Gastroesophageal sphincter (tissue), 4 donors: ENCODE measurements around the gene ACAD10. TPM values are rescaled to one million over a fixed set of nuclear protein-coding genes. Genes with fewer than 3 reads are reported as not detected.

Source experiments
- ATAC-seq: fragments of 150-250 bp; one replicate; pipeline ENCODE4 v1.9.1; 2016; ENCODE audit warnings: mild to moderate bottlenecking, moderate library complexity
- H3K27ac ChIP-seq, 4 donors: fragments of 200-600 bp; sonication (generic) in 3 of 4; 1 replicate in 3 of 4; 2 replicates in 1 of 4; pipeline ENCODE4 v1.5.1; 2016 to 2019
- H3K27me3 ChIP-seq: fragments of 200-600 bp; sonication (generic); one replicate; pipeline ENCODE4 v1.5.1; 2019
- H3K36me3 ChIP-seq, 2 donors: fragments of 200-600 bp; sonication (generic); one replicate each; pipeline ENCODE4 v1.5.1; 2019; ENCODE audit warnings: control low read depth in 1 of 2
- H3K4me1 ChIP-seq, 3 donors: fragments of 200-600 bp; sonication (generic); 1 replicate in 2 of 3; 2 replicates in 1 of 3; pipeline ENCODE4 v1.5.1; 2016 to 2019; ENCODE audit warnings: control low read depth in 2 of 3
- H3K4me3 ChIP-seq, 2 donors: fragments of 200-600 bp; sonication (generic); one replicate each; pipeline ENCODE4 v1.5.1; 2019; ENCODE audit warnings: mild to moderate bottlenecking in 1 of 2, moderate library complexity in 1 of 2
- H3K9me3 ChIP-seq, 3 donors: fragments of 200-600 bp; sonication (generic); one replicate each; pipeline ENCODE4 v1.5.1; 2017 to 2019; ENCODE audit warnings: control low read depth in 2 of 3
- CTCF ChIP-seq, 4 experiments: fragments of 200-600 bp in 2 of 4; fragments of 450-650 bp in 2 of 4; sonication (generic) in 1 of 4; IDR thresholded peaks; one replicate each; pipeline ENCODE4 v1.5.1; 2017 to 2019; ENCODE audit warnings: antibody characterized with exemption in 4 of 4, mild to moderate bottlenecking in 2 of 4, moderate library complexity in 2 of 4
- EP300 ChIP-seq: sonication (generic); formaldehyde crosslinking; IDR thresholded peaks from one replicate; pipeline ENCODE4 v1.6.1; 2017; ENCODE audit warnings: antibody characterized with exemption, mild to moderate bottlenecking
- POLR2A ChIP-seq, 2 donors: fragments of 450-650 bp; IDR thresholded peaks; one replicate each; pipeline ENCODE4 v1.6.1; 2017; ENCODE audit warnings: antibody characterized with exemption in 2 of 2, mild to moderate bottlenecking in 2 of 2, moderate library complexity in 1 of 2
- POLR2AphosphoS5 ChIP-seq: sonication (generic); formaldehyde crosslinking; IDR thresholded peaks from one replicate; pipeline ENCODE4 v1.6.1; 2017; ENCODE audit warnings: antibody characterized with exemption
- WGBS, 2 donors: methylation state at CpG; one replicate each; pipeline ENCODE4 v1.1.5; 2018; ENCODE audit warnings: low coverage in 1 of 2; 5-methylcytosine and 5-hydroxymethylcytosine counted together
- total RNA-seq, 4 donors: library from RNA; depleted of rRNA; stranded (reverse); fragments of >200 nt; gene quantifications; one replicate each; pipeline ENCODE4 v1.1.0, GENCODE V29; 2016

Gene ACAD10
- total RNA-seq, 4 donors from 2014 or later, result 7.5 to 26.5 (median 19.0) TPM

GRCh38 chr12:111767362-111768158, 81.7 kb downstream of the ACAD10 start:
- H3K4me3 ChIP-seq, result peak overlapping the region; percentile 47 to 76
- no peaks in the 10 kb centered on the region for H3K27me3 ChIP-seq
- whole genome bisulfite sequencing, 2 donors, result 3 to 13% methylated on average over 4 to 17 of the region's 18 CpGs
- H3K9me3 ChIP-seq, result no peaks in the 10 kb centered on the region
- TF ChIP-seq CTCF (IDR thresholded peaks at IDR 0.05), result no peak
- TF ChIP-seq POLR2AphosphoS5, result peak; percentile 10
- H3K27ac ChIP-seq, result peak overlapping the region; percentile 40 to 95 (median 89)
- H3K36me3 ChIP-seq, result no peaks in the 10 kb centered on the region
- H3K4me1 ChIP-seq, result peaks cover 0 to 58% (median 14%) of the 10 kb centered on the region in 3 donors
- peak; percentile 28 for ATAC-seq

- H3K9me3 ChIP-seq, result no peaks in the 10 kb centered on the region
- no peak for ATAC-seq
- H3K27me3 ChIP-seq, result no peaks in the 10 kb centered on the region
- H3K4me1 ChIP-seq, result peaks cover 5 to 66% (median 22%) of the 10 kb centered on the region in 3 donors
- peak overlapping the region; percentile 40 to 95 (median 89) for H3K27ac ChIP-seq
- TF ChIP-seq POLR2AphosphoS5 (no peak), POLR2A (IDR thresholded peaks at IDR 0.05) (no peak), EP300 (no peak), CTCF (IDR thresholded peaks at IDR 0.05) (no peak)
- H3K4me3 ChIP-seq, result peak overlapping the region; percentile 47 to 76
- 59 to 69% methylated on average over 8 to 9 of the region's 9 CpGs for WGBS, 2 donors
- no peaks in the 10 kb centered on the region for H3K36me3 ChIP-seq
Measured at GRCh38 chr12:111768159-111768895, 82.5 kb downstream of the ACAD10 start.

GRCh38 chr12:111769599-111769998, 83.7 kb downstream of the ACAD10 start:
- 47 to 73% methylated on average over 3 to 6 of the region's 8 CpGs for WGBS, 2 donors
- Histone ChIP-seq H3K27me3 (no peaks in the 10 kb centered on the region), H3K9me3 (no peaks in the 10 kb centered on the region), H3K4me1 (peaks cover 7 to 78% (median 28%) of the 10 kb centered on the region in 3 donors), H3K36me3 (no peaks in the 10 kb centered on the region), H3K27ac (peak overlapping the region in 1 of 4 donors; percentile 93), H3K4me3 (peak overlapping the region in 1 of 2 donors; percentile 76)
- ATAC-seq, result no peak
- TF ChIP-seq POLR2AphosphoS5, result no peak
- TF ChIP-seq EP300, result no peak
- TF ChIP-seq CTCF (IDR thresholded peaks at IDR 0.05), result no peak
- TF ChIP-seq POLR2A (IDR thresholded peaks at IDR 0.05), result no peak

- WGBS, 2 donors, result 28 to 60% methylated on average over 1 to 16 of the region's 17 CpGs
- TF ChIP-seq CTCF (IDR thresholded peaks at IDR 0.05), result no peak
- no peak for TF ChIP-seq POLR2A (IDR thresholded peaks at IDR 0.05)
- no peak for TF ChIP-seq EP300
- peak; percentile 50 for TF ChIP-seq POLR2AphosphoS5
- no peaks in the 10 kb centered on the region for H3K9me3 ChIP-seq
- peaks cover 19 to 100% (median 45%) of the 10 kb centered on the region in 3 donors for H3K4me1 ChIP-seq
- peak; percentile 88 for ATAC-seq
- H3K27ac ChIP-seq, result peak overlapping the region; percentile 82 to 91 (median 88)
- peak overlapping the region; percentile 12 to 23 for H3K4me3 ChIP-seq
- no peaks in the 10 kb centered on the region for H3K27me3 ChIP-seq
- H3K36me3 ChIP-seq, result peaks cover 0 to 15% of the 10 kb centered on the region in 2 donors
Measured at GRCh38 chr12:111773801-111774551, 88.1 kb downstream of the ACAD10 start.
